DMS 273 (cell line): ENCODE results near the gene C19orf25.

Experiments used
- DNase-seq: peaks from one replicate; lab custom pipeline; 2025; ENCODE audit not compliant: unreplicated experiment; lab: John Stamatoyannopoulos, UW

Gene C19orf25

DNA sequence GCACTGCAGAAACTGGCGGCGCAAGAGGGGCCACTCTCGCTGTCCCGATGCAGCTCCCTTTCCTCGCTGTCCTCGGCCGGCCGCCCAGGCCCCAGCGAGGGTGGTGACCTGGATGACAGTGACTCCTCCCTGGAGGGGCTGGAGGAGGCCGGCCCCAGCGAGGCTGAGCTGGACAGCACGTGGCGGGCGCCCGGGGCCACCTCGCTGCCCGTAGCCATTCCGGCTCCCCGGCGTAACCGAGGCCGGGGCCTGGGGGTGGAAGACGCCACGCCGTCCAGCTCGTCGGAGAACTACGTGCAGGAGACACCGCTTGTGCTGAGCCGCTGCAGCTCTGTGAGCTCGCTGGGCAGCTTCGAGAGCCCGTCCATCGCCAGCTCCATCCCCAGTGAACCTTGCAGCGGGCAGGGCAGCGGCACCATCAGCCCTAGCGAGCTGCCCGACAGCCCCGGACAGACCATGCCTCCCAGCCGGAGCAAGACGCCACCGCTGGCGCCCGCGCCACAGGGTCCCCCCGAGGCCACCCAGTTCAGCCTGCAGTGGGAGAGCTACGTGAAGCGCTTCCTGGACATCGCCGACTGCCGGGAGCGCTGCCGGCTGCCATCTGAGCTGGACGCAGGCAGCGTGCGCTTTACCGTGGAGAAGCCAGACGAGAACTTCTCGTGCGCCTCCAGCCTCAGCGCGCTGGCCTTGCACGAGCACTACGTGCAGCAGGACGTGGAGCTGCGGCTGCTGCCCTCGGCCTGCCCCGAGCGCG is 12.4 kb downstream of the C19orf25 start:
- no peak for DNase-seq

- no peak for DNase-seq
These were observed 13.0 kb downstream of the C19orf25 start for GRCh38 chr19:1466018-1466460.

DNA sequence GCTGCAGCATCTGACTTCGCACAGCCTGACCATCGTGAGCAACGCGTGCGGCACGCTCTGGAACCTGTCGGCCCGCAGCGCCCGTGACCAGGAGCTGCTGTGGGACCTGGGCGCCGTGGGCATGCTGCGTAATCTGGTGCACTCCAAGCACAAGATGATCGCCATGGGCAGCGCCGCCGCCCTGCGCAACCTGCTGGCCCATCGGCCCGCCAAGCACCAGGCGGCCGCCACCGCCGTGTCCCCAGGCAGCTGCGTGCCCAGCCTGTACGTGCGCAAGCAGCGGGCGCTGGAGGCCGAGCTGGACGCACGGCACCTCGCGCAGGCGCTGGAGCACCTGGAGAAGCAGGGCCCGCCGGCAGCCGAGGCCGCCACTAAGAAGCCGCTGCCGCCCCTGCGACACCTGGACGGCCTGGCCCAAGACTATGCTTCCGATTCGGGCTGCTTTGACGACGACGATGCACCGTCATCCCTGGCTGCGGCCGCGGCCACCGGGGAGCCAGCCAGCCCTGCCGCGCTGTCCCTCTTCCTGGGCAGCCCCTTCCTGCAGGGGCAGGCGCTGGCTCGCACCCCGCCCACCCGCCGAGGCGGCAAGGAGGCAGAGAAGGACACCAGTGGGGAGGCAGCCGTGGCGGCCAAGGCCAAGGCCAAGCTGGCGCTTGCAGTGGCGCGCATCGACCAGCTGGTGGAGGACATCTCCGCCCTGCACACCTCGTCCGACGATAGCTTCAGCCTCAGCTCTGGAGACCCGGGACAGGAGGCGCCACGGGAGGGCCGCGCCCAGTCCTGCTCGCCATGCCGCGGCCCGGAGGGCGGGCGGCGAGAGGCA is 13.6 kb downstream of the C19orf25 start:
- no peak for DNase-seq

DNA sequence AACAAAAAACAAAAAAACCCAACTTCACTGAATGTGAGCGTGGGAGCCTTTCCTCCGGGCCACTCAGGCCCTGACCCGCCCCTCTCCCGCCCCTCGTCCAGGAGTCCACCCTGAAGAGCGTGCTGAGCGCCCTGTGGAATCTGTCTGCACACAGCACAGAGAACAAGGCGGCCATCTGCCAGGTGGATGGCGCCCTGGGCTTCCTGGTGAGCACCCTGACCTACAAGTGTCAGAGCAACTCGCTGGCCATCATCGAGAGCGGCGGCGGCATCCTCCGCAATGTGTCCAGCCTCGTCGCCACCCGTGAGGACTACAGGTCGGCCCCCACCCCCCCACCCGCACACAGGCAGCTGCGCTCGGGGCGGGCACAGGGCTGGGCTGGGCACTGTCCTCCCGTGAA is 17.2 kb downstream of the C19orf25 start:
- no peak for DNase-seq

DNA sequence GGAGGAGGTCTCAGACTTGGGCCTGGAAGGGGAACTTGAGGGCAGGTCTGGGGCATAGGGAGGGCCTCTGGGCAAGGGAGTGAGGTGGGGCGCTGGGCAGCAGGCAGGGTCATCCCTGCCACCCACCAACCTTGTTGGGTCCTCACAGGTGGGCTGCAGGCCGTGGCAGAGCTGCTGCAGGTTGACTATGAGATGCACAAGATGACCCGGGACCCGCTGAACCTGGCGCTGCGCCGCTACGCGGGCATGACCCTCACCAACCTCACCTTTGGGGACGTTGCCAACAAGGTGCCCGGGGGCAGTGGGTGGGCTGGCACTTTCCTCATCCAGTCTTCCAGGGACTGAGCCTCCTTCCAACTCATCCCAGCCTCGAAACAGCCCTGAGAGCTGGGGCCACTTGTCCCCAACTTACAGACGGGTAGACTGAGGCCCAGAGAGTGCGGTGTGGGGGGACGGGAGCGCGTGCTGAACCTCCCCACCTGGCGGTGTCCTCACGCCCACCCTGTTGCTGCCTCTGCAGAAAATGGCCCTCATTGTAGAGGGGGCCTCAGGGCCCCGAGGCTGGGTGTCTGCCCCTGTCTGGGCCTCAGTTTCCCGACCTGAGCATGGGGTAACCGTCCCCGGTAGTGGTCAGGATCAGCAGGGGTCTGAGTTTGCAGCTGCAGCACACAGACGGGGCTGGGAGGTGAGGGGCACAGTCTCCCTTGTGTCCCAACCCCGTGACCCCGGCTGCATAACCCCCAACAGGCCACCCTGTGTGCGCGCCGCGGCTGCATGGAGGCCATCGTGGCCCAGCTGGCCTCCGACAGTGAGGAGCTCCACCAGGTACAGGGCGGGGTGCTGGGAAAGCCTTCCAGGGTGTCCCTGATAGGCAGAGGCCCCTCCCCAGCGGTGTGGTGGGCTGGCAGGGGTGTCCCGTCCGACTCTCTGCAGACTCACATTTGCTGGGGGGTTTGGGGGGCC is 18.7 kb downstream of the C19orf25 start:
- DNase-seq, result no peak

DNA sequence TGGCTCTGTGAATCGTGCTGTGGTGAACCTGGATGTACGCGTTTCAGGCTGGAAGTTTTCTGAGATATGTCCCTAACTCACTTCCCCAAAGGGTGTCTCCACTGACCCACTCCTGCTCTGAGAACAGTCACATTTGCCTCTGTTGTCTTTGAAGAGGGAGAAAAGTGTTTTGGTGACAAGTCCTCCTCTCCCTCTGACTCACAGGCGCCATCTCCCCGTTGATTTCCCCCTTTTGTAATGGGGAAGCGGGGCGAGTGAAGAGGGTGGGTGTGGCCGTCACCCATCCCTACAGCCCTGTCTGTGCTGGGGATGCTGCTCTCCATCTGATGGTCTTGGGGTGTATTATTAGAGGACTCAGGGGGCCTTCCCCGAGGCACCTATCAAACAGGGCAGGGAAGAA is 19.5 kb downstream of the C19orf25 start:
- DNase-seq, result no peak

DNA sequence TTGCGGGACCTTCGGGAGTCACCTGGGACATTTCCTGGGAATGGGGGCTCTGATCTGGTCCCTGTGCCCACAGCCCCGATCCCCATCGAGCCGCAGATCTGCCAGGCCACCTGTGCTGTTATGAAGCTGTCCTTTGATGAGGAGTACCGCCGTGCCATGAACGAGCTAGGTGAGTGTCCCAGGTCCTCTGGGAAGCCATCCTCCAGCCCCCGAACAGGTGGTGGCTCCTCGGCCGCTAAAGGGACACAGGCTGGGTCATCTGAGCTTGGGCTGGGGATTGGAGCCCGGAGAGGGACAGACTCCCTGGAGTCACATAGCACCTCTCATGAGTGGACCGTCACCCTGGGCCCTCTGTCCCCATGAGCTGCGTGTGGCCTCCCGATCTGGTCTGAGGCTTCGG is 21.1 kb downstream of the C19orf25 start:
- DNase-seq, result no peak

GRCh38 chr19:1457031-1457739 is 21.8 kb downstream of the C19orf25 start:
- no peak for DNase-seq

DNA sequence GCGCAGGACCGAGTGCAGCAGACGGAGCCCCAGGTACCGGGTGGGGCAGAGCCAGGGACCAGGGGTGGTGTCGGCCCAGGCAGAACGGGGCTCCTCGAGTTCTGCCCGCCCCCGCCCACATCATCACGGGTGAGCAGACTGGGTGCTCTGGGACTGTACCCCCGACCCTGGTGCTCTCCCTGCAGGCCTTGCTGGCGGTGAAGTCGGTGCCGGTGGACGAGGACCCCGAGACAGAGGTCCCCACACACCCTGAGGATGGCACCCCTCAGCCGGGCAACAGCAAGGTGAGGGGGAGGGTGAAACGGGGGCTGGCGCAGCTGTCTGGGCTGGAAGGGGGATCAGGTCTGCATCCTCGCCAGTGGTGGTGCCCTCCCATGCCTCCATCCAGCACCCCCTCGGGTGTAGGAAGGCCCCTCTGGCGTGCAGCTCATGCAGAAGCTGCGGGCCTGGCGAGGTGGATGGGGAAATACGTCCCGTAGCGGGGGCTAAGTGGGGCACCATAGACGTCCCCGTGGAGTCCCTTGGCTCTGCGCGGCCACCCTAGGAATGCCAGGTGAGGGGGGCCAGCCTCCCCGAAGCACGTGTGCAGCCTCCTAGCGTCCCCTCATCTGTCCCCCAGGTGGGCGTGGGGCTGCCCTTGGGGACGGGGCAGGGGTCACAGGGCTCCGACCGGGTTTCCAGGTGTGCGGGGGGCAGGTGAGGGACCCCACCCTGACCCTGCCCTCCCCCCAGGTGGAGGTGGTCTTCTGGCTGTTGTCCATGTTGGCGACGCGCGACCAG is 22.7 kb downstream of the C19orf25 start:
- no peak for DNase-seq

GRCh38 chr19:1455336-1456120 is 23.5 kb downstream of the C19orf25 start:
- DNase-seq, result peak; percentile 72

GRCh38 chr19:1455002-1455335 is 24.0 kb downstream of the C19orf25 start:
- DNase-seq, result no peak

GRCh38 chr19:1453525-1454364 is 25.3 kb downstream of the C19orf25 start:
- peak; percentile 94 for DNase-seq

DNA sequence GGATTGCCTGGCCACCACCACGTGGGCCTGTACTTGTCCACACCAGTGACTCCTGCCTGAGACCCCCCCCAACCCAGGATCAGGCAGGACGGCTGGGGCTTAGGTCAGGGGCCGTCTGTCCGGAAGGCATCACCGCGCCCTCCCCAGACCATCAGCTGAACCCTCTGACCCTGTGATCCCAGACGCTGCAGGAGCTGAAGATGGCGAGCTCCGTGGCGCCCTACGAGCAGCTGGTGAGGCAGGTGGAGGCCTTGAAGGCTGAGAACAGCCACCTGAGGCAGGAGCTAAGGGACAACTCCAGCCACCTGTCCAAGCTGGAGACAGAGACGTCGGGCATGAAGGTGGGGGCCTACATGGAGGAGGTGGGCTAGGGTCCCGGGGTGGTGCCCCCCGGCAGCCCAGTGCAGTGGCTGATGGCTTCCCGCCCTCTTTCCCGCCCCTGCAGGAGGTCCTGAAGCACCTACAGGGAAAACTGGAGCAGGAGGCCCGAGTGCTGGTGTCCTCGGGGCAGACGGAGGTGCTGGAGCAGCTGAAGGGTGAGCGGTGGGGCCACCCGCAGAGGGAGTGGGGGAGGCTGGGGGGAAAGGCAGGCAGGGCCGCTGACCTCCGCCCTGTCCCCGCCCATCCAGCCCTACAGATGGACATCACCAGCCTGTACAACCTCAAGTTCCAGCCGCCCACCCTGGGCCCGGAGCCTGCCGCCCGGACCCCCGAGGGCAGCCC is 26.1 kb downstream of the C19orf25 start:
- peak; percentile 60 for DNase-seq

GRCh38 chr19:1451916-1452801 is 26.9 kb downstream of the C19orf25 start:
- DNase-seq, result no peak

DNA sequence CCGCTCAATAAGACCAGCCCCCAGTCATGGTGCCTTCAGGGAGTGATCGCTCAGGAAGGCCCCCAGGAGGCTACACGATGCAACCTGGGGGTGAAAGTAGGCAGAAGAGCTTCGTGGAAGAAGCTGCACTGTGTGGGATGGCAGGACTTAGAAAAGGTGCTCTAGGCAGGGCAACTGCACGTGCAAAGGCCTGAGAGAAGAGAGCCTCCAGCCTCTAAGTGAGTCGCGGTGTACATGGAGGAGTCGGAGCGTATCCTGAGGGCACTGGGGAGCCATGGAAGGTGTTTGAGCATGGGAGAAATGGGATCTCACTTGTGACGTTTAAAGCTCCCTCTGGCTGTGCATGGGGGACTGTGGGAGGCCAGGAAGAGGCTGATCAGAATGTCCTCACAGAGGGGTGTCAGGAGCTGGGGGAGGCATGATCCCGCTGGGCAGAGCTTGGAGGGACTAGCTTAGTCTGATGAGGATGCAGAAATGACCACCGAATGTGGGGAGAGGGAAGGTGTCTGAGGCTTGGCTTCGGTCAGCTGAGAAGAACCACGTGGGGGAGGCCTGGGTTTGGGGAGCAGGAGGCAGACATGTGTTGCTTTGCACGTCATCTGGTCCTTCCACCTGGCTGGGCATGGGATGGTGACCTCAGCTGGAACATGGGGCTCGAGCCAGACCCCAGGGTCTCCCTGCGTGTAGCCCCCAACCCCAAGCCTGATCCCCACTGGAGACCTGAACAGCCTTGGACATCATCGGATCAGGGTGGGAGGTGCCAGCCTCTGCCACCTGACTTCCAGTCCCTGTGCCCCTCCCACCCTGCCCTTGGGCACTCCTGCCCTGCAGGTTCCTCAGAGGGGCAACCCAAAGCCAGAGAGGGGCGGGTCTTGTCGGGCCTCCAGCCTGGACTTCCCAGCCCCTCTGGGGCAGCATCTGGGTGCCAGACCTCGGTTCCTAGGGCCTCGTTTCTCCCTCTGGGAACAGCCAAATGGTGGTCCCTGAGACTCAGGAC is 28.0 kb downstream of the C19orf25 start:
- DNase-seq, result peak; percentile 54
